ENCODE measurements around the gene EFR3B. TPM values are rescaled to one million over a fixed set of nuclear protein-coding genes. Genes with fewer than 3 reads are reported as not detected.

Gene EFR3B
- total and polyA plus RNA-seq, 4 donors: 0.68 to 6.1 (median 3.6) TPM

- peaks cover 0 to 6% (median 0%) of the 10 kb centered on the region in 5 donors for H3K4me1 ChIP-seq (ENCODE audit: control insufficient read depth in 5 of 5, insufficient read depth in 5 of 5, low read length in 5 of 5)
- no peaks in the 10 kb centered on the region for H3K36me3 ChIP-seq (ENCODE audit: control insufficient read depth in 4 of 4, insufficient read depth in 4 of 4, low read length in 4 of 4)
- no peak overlapping the region for H3K9ac ChIP-seq (ENCODE audit: insufficient read depth in 1 of 2, low read length in 2 of 2)
- ATAC-seq (ENCODE audit: insufficient read depth, low FRiP score) (no peak), DNase-seq (no peak)
- peaks cover 0 to 4% (median 1%) of the 10 kb centered on the region in 4 donors for H3K9me3 ChIP-seq (ENCODE audit: control insufficient read depth in 4 of 4, insufficient read depth in 3 of 4, low read length in 3 of 4)
- WGBS, 2 donors: 95 to 98% methylated on average over 4 of the region's 4 CpGs
- no peaks in the 10 kb centered on the region for H3K27me3 ChIP-seq (ENCODE audit: control insufficient read depth in 3 of 3, insufficient read depth in 3 of 3, low read length in 2 of 3)
- H3K27ac ChIP-seq (ENCODE audit: low read depth in 1 of 2, low read length in 1 of 2): no peak overlapping the region
- no peak for TF ChIP-seq CTCF (IDR thresholded peaks at IDR 0.05; ENCODE audit: control extremely low read depth, extremely low read depth)
- H3K4me3 ChIP-seq: no peak overlapping the region
Observed at GRCh38 chr2:25065768-25066167, 23.9 kb downstream of the EFR3B start.

GRCh38 chr2:25066455-25066854, 24.6 kb downstream of the EFR3B start:
- Histone ChIP-seq H3K27me3 (ENCODE audit: control insufficient read depth in 3 of 3, insufficient read depth in 3 of 3, low read length in 2 of 3) (no peaks in the 10 kb centered on the region), H3K4me3 (no peak overlapping the region), H3K36me3 (ENCODE audit: control insufficient read depth in 4 of 4, insufficient read depth in 4 of 4, low read length in 4 of 4) (no peaks in the 10 kb centered on the region), H3K9ac (ENCODE audit: insufficient read depth in 1 of 2, low read length in 2 of 2) (no peak overlapping the region), H3K27ac (ENCODE audit: low read depth in 1 of 2, low read length in 1 of 2) (no peak overlapping the region), H3K4me1 (ENCODE audit: control insufficient read depth in 5 of 5, insufficient read depth in 5 of 5, low read length in 5 of 5) (peaks cover 0 to 6% (median 0%) of the 10 kb centered on the region in 5 donors), H3K9me3 (ENCODE audit: control insufficient read depth in 4 of 4, insufficient read depth in 3 of 4, low read length in 3 of 4) (peaks cover 0 to 4% (median 1%) of the 10 kb centered on the region in 4 donors)
- WGBS, 2 donors: 92 to 96% methylated on average over 2 of the region's 2 CpGs
- DNase-seq (no peak), ATAC-seq (ENCODE audit: insufficient read depth, low FRiP score) (no peak)
- TF ChIP-seq CTCF (IDR thresholded peaks at IDR 0.05; ENCODE audit: control extremely low read depth, extremely low read depth): no peak

- Histone ChIP-seq H3K27me3 (ENCODE audit: control insufficient read depth in 3 of 3, insufficient read depth in 3 of 3, low read length in 2 of 3) (no peaks in the 10 kb centered on the region), H3K9me3 (ENCODE audit: control insufficient read depth in 4 of 4, insufficient read depth in 3 of 4, low read length in 3 of 4) (peaks cover 0 to 4% (median 1%) of the 10 kb centered on the region in 4 donors), H3K4me3 (no peak overlapping the region), H3K36me3 (ENCODE audit: control insufficient read depth in 4 of 4, insufficient read depth in 4 of 4, low read length in 4 of 4) (no peaks in the 10 kb centered on the region), H3K9ac (ENCODE audit: insufficient read depth in 1 of 2, low read length in 2 of 2) (no peak overlapping the region), H3K4me1 (ENCODE audit: control insufficient read depth in 5 of 5, insufficient read depth in 5 of 5, low read length in 5 of 5) (peaks cover 0 to 6% (median 2%) of the 10 kb centered on the region in 5 donors), H3K27ac (ENCODE audit: low read depth in 1 of 2, low read length in 1 of 2) (no peak overlapping the region)
- DNase-seq (no peak), ATAC-seq (ENCODE audit: insufficient read depth, low FRiP score) (no peak)
- TF ChIP-seq CTCF (IDR thresholded peaks at IDR 0.05; ENCODE audit: control extremely low read depth, extremely low read depth): no peak
- WGBS, 2 donors: 76 to 83% methylated on average over 5 of the region's 5 CpGs
Observed at GRCh38 chr2:25068217-25068616, 26.3 kb downstream of the EFR3B start.

- H3K9ac ChIP-seq (ENCODE audit: insufficient read depth in 1 of 2, low read length in 2 of 2): no peak overlapping the region
- H3K27me3 ChIP-seq (ENCODE audit: control insufficient read depth in 3 of 3, insufficient read depth in 3 of 3, low read length in 2 of 3): no peaks in the 10 kb centered on the region
- no peaks in the 10 kb centered on the region for H3K36me3 ChIP-seq (ENCODE audit: control insufficient read depth in 4 of 4, insufficient read depth in 4 of 4, low read length in 4 of 4)
- H3K4me1 ChIP-seq (ENCODE audit: control insufficient read depth in 5 of 5, insufficient read depth in 5 of 5, low read length in 5 of 5): peaks cover 0 to 5% (median 0%) of the 10 kb centered on the region in 5 donors
- 68 to 78% methylated on average over 8 of the region's 8 CpGs for WGBS, 2 donors
- no peak for TF ChIP-seq CTCF (IDR thresholded peaks at IDR 0.05; ENCODE audit: control extremely low read depth, extremely low read depth)
- ATAC-seq (ENCODE audit: insufficient read depth, low FRiP score) (no peak), DNase-seq (no peak)
- H3K9me3 ChIP-seq (ENCODE audit: control insufficient read depth in 4 of 4, insufficient read depth in 3 of 4, low read length in 3 of 4): no peaks in the 10 kb centered on the region
- H3K4me3 ChIP-seq: no peak overlapping the region
- H3K27ac ChIP-seq (ENCODE audit: low read depth in 1 of 2, low read length in 1 of 2): no peak overlapping the region
Observed at GRCh38 chr2:25071966-25072365, 30.1 kb downstream of the EFR3B start.
